ENCODE results near the gene ZBTB49. TPM values are rescaled to one million over a fixed set of nuclear protein-coding genes. Genes with fewer than 3 reads are reported as not detected.

ZBTB49 gene
- total RNA-seq, 1 experiment from 2014 or later = 6.6 TPM

GRCh38 chr4:4315461-4316149 is 25.6 kb downstream of the ZBTB49 start:
- Histone ChIP-seq H3K4me3 (ENCODE audit: low read depth, low read length, poor library complexity, severe bottlenecking) (no peak overlapping the region), H3K27me3 (replicated peaks; ENCODE audit: insufficient read depth, low read depth, low read length, poor library complexity) (no peaks in the 10 kb centered on the region), H3K9me3 (ENCODE audit: low read depth, low read length, poor library complexity, severe bottlenecking) (no peaks in the 10 kb centered on the region), H3K27ac (ENCODE audit: low read depth, low read length, poor library complexity, severe bottlenecking) (no peak overlapping the region), H3K4me1 (ENCODE audit: insufficient read depth, low read length, poor library complexity, severe bottlenecking) (no peaks in the 10 kb centered on the region), H3K36me3 (ENCODE audit: insufficient read depth, low read length, poor library complexity, severe bottlenecking) (no peaks in the 10 kb centered on the region)
- intact Hi-C loops (cut with micrococcal nuclease; ENCODE audit: unreplicated experiment) = no loop called here
- TF ChIP-seq EZH2 (IDR thresholded peaks at IDR 0.05; ENCODE audit: borderline replicate concordance, low read depth, low read length, poor library complexity, severe bottlenecking) = no peak
- no peak for TF ChIP-seq CTCF (conservative IDR thresholded peaks at IDR 0.05; ENCODE audit: low read depth, low read length)
- ChIA-PET CTCF (no interaction called here), POLR2A (ENCODE audit: low non-redundant PET) (no interaction called here)
- no peak for DNase-seq (ENCODE audit: low spot score)
- no TSS peak for BruUV-seq (replicated peaks)

DNA sequence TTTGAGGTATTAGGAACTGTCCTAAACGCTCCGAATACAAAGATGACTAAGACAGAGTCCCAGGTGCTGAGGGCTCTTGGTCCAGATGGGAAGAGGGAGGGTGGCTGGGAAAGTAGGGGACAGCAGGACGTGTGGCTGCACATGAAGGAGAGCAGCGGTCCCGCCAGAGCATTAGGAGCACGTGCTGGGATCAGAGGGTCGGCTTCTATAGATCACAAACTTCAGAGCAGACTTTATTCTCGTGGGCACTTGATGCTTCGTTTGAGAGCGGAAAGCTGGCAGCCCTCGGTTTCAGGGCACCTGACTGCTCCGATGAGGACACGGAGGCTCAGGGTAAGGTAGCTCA is 26.1 kb downstream of the ZBTB49 start:
- Histone ChIP-seq H3K36me3 (ENCODE audit: insufficient read depth, low read length, poor library complexity, severe bottlenecking) (no peaks in the 10 kb centered on the region), H3K4me1 (ENCODE audit: insufficient read depth, low read length, poor library complexity, severe bottlenecking) (no peaks in the 10 kb centered on the region), H3K4me3 (ENCODE audit: low read depth, low read length, poor library complexity, severe bottlenecking) (no peak overlapping the region), H3K27me3 (replicated peaks; ENCODE audit: insufficient read depth, low read depth, low read length, poor library complexity) (no peaks in the 10 kb centered on the region), H3K27ac (ENCODE audit: low read depth, low read length, poor library complexity, severe bottlenecking) (no peak overlapping the region), H3K9me3 (ENCODE audit: low read depth, low read length, poor library complexity, severe bottlenecking) (no peaks in the 10 kb centered on the region)
- no TSS peak for BruUV-seq (replicated peaks)
- ChIA-PET POLR2A (ENCODE audit: low non-redundant PET) (no interaction called here), CTCF (no interaction called here)
- intact Hi-C loops (cut with micrococcal nuclease; ENCODE audit: unreplicated experiment) = no loop called here
- no peak for DNase-seq (ENCODE audit: low spot score)
- TF ChIP-seq CTCF (conservative IDR thresholded peaks at IDR 0.05; ENCODE audit: low read depth, low read length) (no peak), EZH2 (IDR thresholded peaks at IDR 0.05; ENCODE audit: borderline replicate concordance, low read depth, low read length, poor library complexity, severe bottlenecking) (no peak)

DNA sequence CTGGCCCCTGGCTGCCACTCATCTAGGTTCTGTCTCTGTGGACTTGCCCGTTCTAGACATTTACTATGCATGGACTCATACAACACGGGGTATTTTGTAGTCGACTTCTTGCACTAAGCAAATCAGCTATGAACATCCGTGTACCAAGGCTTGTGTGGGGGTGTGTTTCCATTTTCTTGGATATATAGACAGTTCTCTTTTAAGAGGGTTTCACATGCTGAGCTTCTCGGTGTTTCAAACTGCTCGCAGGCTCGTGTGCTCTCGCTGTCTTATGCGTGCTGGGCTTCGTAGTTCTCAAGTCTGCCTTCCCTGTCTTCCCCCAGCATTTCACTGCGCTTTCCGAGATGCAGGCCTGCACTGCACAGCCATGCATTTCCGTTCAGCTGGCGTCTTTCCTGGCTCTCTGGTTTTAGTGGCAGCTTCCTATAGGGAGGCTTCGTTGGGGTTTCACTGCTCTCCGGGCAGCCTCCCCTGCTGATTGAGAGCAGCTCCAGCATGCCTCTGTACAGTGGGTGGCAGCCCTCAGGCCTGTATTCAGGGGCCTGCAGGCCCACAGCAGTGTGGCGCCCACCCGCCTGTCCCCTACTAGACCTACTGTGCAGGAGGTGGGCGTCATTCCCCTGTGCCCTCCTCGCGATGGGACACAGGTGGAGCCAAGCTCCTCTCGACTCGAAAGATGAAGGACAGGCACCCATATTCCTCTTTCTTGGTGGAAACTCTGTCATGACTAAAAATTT is 27.6 kb downstream of the ZBTB49 start:
- POLR2A ChIA-PET (ENCODE audit: low non-redundant PET) = no interaction called here
- intact Hi-C loops (cut with micrococcal nuclease; ENCODE audit: unreplicated experiment) = no loop called here
- H3K9me3 ChIP-seq (ENCODE audit: low read depth, low read length, poor library complexity, severe bottlenecking) = no peaks in the 10 kb centered on the region
- no peaks in the 10 kb centered on the region for H3K27me3 ChIP-seq (replicated peaks; ENCODE audit: insufficient read depth, low read depth, low read length, poor library complexity)
- H3K36me3 ChIP-seq (ENCODE audit: insufficient read depth, low read length, poor library complexity, severe bottlenecking) = no peaks in the 10 kb centered on the region
- no peaks in the 10 kb centered on the region for H3K4me1 ChIP-seq (ENCODE audit: insufficient read depth, low read length, poor library complexity, severe bottlenecking)
- no peak for DNase-seq (ENCODE audit: low spot score)
- no TSS peak for BruUV-seq (replicated peaks)
- H3K4me3 ChIP-seq (ENCODE audit: low read depth, low read length, poor library complexity, severe bottlenecking) = no peak overlapping the region
- CTCF ChIA-PET = no interaction called here
- no peak overlapping the region for H3K27ac ChIP-seq (ENCODE audit: low read depth, low read length, poor library complexity, severe bottlenecking)
- TF ChIP-seq CTCF (conservative IDR thresholded peaks at IDR 0.05; ENCODE audit: low read depth, low read length) (no peak), EZH2 (IDR thresholded peaks at IDR 0.05; ENCODE audit: borderline replicate concordance, low read depth, low read length, poor library complexity, severe bottlenecking) (no peak)
